GM12878 (cell line): ENCODE data around the gene SEC16B. TPM values are rescaled to one million over a fixed set of nuclear protein-coding genes. Genes with fewer than 3 reads are reported as not detected.
"Not testable (repeated sequence)": the region's sequence is repeated elsewhere in the genome, so short reads cannot be mapped to it uniquely, and the experiment has no call there.

Experiments
- ATAC-seq: fragments of 200-7000 bp; cut with Tn5 transposase; 3 replicates; pipeline ENCODE4 v1.9.1; 2020; ENCODE audit warnings: mild to moderate bottlenecking, moderate library complexity
- BruUV-seq: library from RNA; stranded (reverse); fragments of 400-500 nt; replicated peaks from 2 replicates; lab custom pipeline; 2021; lab: Mats Ljungman, UMichigan
- CTCF ChIA-PET: fragments of 300-600 bp; sonication (Branson Sonifier 250); formaldehyde crosslinking; extraction: SDS; loops from one replicate; lab custom pipeline; 2021; ENCODE audit warnings: inconsistent platforms; lab: Yijun Ruan, JAX
- POLR2A ChIA-PET: fragments of 350-600 bp; formaldehyde crosslinking; extraction: SDS; loops from one replicate; lab custom pipeline; 2021; ENCODE audit warnings: inconsistent platforms; lab: Charles Lee
- RAD21 ChIA-PET: fragments of 300-600 bp; sonication (Branson Sonifier 250); formaldehyde crosslinking; loops from one replicate; lab custom pipeline; 2023; ENCODE audit warnings: antibody characterized with exemption; ENCODE audit not compliant: unreplicated experiment; lab: Charles Lee
- SMC1A ChIA-PET: fragments of 300-600 bp; sonication (Branson Sonifier 250); formaldehyde crosslinking; loops from one replicate; lab custom pipeline; 2023; ENCODE audit not compliant: unreplicated experiment, uncharacterized antibody; lab: Charles Lee
- DNase-seq: peaks from one replicate; pipeline ENCODE4 v3.0.0-alpha.2; 2011; ENCODE audit warnings: low read depth, low spot score
- FAIRE-seq: peaks from 3 replicates; lab custom pipeline; 2011; peaks lifted over from hg19 to GRCh38; lab: Jason Lieb, UNC
- H2AFZ ChIP-seq: 2 replicates; pipeline ENCODE4 v1.6.0; 2011; ENCODE audit warnings: low read depth, low read length, control low read depth; ENCODE audit not compliant: control insufficient read depth
- H3K27ac ChIP-seq: 2 replicates; pipeline ENCODE4 v1.5.1; 2011; ENCODE audit warnings: control low read depth; ENCODE audit not compliant: control insufficient read depth, insufficient read depth
- H3K27me3 ChIP-seq, 2 experiments: replicated peaks in 1 of 2; 2 replicates each; pipeline versions ENCODE4 v1.6.0 to v1.6.1; 2011; ENCODE audit warnings: low read length in 1 of 2; ENCODE audit not compliant: control insufficient read depth in 2 of 2, insufficient read depth in 2 of 2
- H3K36me3 ChIP-seq, 2 experiments: 2 replicates each; pipeline ENCODE4 v1.5.1; 2011; ENCODE audit warnings: low read length in 1 of 2; ENCODE audit not compliant: control insufficient read depth in 2 of 2, insufficient read depth in 2 of 2
- H3K4me1 ChIP-seq: 2 replicates; pipeline ENCODE4 v1.6.1; 2011; ENCODE audit warnings: mild to moderate bottlenecking, low read length, moderate library complexity, mixed read lengths; ENCODE audit not compliant: control insufficient read depth, insufficient read depth
- H3K4me2 ChIP-seq: 2 replicates; pipeline ENCODE4 v1.6.0; 2011; ENCODE audit warnings: control low read depth; ENCODE audit not compliant: control insufficient read depth, insufficient read depth
- H3K4me3 ChIP-seq: fragments of 200-600 bp; sonication (generic); 2 replicates; pipeline ENCODE4 v1.5.1; 2016
- H3K79me2 ChIP-seq: 2 replicates; pipeline ENCODE4 v1.6.0; 2011; ENCODE audit warnings: low read length; ENCODE audit not compliant: control insufficient read depth, insufficient read depth
- H3K9ac ChIP-seq: 2 replicates; pipeline ENCODE4 v1.8.0; 2011; ENCODE audit warnings: low read length, control low read depth, mixed read lengths; ENCODE audit not compliant: control insufficient read depth, insufficient read depth
- H3K9me3 ChIP-seq: replicated peaks from 3 replicates; pipeline ENCODE4 v1.5.1; 2011; ENCODE audit warnings: mild to moderate bottlenecking, low read length; ENCODE audit not compliant: control insufficient read depth, insufficient read depth
- H4K20me1 ChIP-seq: 2 replicates; pipeline ENCODE4 v1.6.0; 2011; ENCODE audit not compliant: control insufficient read depth, insufficient read depth
- FOXM1 ChIP-seq: IDR thresholded peaks from 2 replicates; pipeline ENCODE4 v1.6.1; 2012; ENCODE audit warnings: low read depth, mild to moderate bottlenecking, inconsistent platforms, low read length, moderate library complexity
- MLLT1 ChIP-seq: fragments of 450-650 bp; IDR thresholded peaks from 2 replicates; pipeline ENCODE4 v1.6.1; 2016; ENCODE audit warnings: mild to moderate bottlenecking
- MXI1 ChIP-seq: fragments of 150-350 bp; IDR thresholded peaks from 2 replicates; pipeline ENCODE4 v1.6.1; 2011; ENCODE audit warnings: low read depth, mild to moderate bottlenecking, inconsistent platforms, low read length, improper control_type of control experiment
- NFYB ChIP-seq: IDR thresholded peaks from 2 replicates; pipeline ENCODE4 v1.6.1; 2011; ENCODE audit warnings: low read depth, mild to moderate bottlenecking, low read length, improper control_type of control experiment, moderate library complexity; ENCODE audit not compliant: insufficient read depth
- PKNOX1 ChIP-seq: fragments of 450-650 bp; IDR thresholded peaks from 2 replicates; pipeline ENCODE4 v1.6.1; 2016; ENCODE audit warnings: mild to moderate bottlenecking
- RFX5 ChIP-seq: IDR thresholded peaks from 2 replicates; pipeline ENCODE4 v1.6.1; 2011; ENCODE audit warnings: low read depth, low read length, improper control_type of control experiment
- SIN3A ChIP-seq: IDR thresholded peaks from 2 replicates; pipeline ENCODE4 v1.6.1; 2012; ENCODE audit warnings: low read depth, low read length, improper control_type of control experiment
- TBL1XR1 ChIP-seq: IDR thresholded peaks from 2 replicates; pipeline ENCODE4 v1.6.1; 2012; ENCODE audit warnings: low read depth, low read length, improper control_type of control experiment
- WGBS: methylation state at CpG from one replicate; pipeline ENCODE4 v1.1.6; 2016; ENCODE audit warnings: low lambda C conversion rate; ENCODE audit not compliant: insufficient replicate concordance, insufficient coverage; ENCODE audit errors: missing lambda C conversion rate; 5-methylcytosine and 5-hydroxymethylcytosine counted together
- in situ Hi-C: fragments of 300-500 bp; cut with MboI; formaldehyde crosslinking; loops from 9 replicates; pipeline ENCODE4 v1.14.3; 2018; ENCODE audit warnings: mixed read lengths
- intact Hi-C: fragments of 100-400 bp; cut with micrococcal nuclease; formaldehyde crosslinking; loops from one replicate; pipeline ENCODE4 v1.14.2; 2022; ENCODE audit not compliant: unreplicated experiment
- polyA plus RNA-seq, 11 experiments: library from polyadenylated mRNA; depleted of rRNA in 4 of 11; unstranded in 6 of 11; stranded (reverse) in 5 of 11; fragments of >200 nt; fragmentation: Nextera tagmentation in 4 of 11; fragmentation: Illumina TruSeq in 1 of 11; extraction: Ambion mirVana in 4 of 11; extraction: Trizol in 1 of 11; gene quantifications; 1 replicate in 1 of 11; 2 replicates in 10 of 11; pipeline versions ENCODE4 v1.2.1 to v1.2.3, GENCODE V29; 2011 to 2016; ENCODE audit warnings: inconsistent platforms in 2 of 11, missing spikeins in 2 of 11, low read depth in 1 of 11
- total RNA-seq, 4 experiments: library from RNA; depleted of rRNA in 3 of 4; stranded (reverse); fragments of >200 nt in 3 of 4; fragmentation: Illumina TruSeq in 1 of 4; extraction: Trizol in 1 of 4; gene quantifications; 2 replicates each; pipeline versions ENCODE4 v1.2.1 to v1.2.3, GENCODE V29; 2013 to 2021

The SEC16B gene
- total and polyA plus RNA-seq, 10 of the 15 experiments (the other 5 are each of a cell fraction or from before 2014, with no cell fraction given), result 0.10 to 0.94 (median 0.17) TPM; not detected in 2

- Histone ChIP-seq H3K79me2 (no peaks in the 10 kb centered on the region), H2AFZ (no peak overlapping the region), H3K4me3 (no peak overlapping the region), H3K4me1 (no peaks in the 10 kb centered on the region), H3K9ac (no peak overlapping the region), H3K27ac (no peak overlapping the region), H3K4me2 (no peak overlapping the region), H3K9me3 (no peaks in the 10 kb centered on the region), H4K20me1 (no peaks in the 10 kb centered on the region), H3K36me3 (no peaks in the 10 kb centered on the region), H3K27me3 (0 out of 4 replicates have a peak, but pooled peaks cover 0 to 1% of the 10 kb centered on the region in 2 experiments)
- intact Hi-C loops (no loop called here), in situ Hi-C loops (no loop called here)
- SMC1A ChIA-PET, result interaction anchor here (1.5 to 2.0 kb wide), 2 partner anchors 18 to 47 kb away, joined by 3 to 6 read pairs; no protein-coding TSS in a partner anchor
- RAD21 ChIA-PET, result no interaction called here
- ATAC-seq, result no peak
- POLR2A ChIA-PET, result no interaction called here
- CTCF ChIA-PET, result interaction anchor here (0.6 kb wide), 1 partner anchor 1409 kb away, joined by 4 read pairs; no protein-coding TSS in a partner anchor
- no TSS peak for BruUV-seq
- 44% methylated on average over 5 of the region's 5 CpGs for WGBS
- no peak for DNase-seq
- no peak for FAIRE-seq
- no peak for TF ChIP-seq SIN3A
- no peak for TF ChIP-seq RFX5
- no peak for TF ChIP-seq MLLT1
- no peak for TF ChIP-seq TBL1XR1
- TF ChIP-seq MXI1, result no peak
- TF ChIP-seq FOXM1, result no peak
- TF ChIP-seq PKNOX1, result no peak
- TF ChIP-seq NFYB, result no peak
These were observed 25.5 kb upstream of the SEC16B start for GRCh38 chr1:177995369-177995768.

- ChIA-PET SMC1A (interaction anchor here (1.1 to 1.7 kb wide), 2 partner anchors 12 to 46 kb away, joined by 3 to 4 read pairs; no protein-coding TSS in a partner anchor), CTCF (interaction anchor here (1.2 kb wide), 1 partner anchor 9 kb away, joined by 3 read pairs; no protein-coding TSS in a partner anchor)
- H3K9me3 ChIP-seq, FAIRE-seq, H4K20me1 ChIP-seq, H3K36me3 ChIP-seq, ATAC-seq, H3K4me3 ChIP-seq, intact Hi-C loops, H2AFZ ChIP-seq, H3K27me3 ChIP-seq, BruUV-seq, H3K4me1 ChIP-seq, POLR2A ChIA-PET, H3K9ac ChIP-seq, RAD21 ChIA-PET, H3K79me2 ChIP-seq, DNase-seq, in situ Hi-C loops, H3K4me2 ChIP-seq, H3K27ac ChIP-seq: not testable (repeated sequence)
- WGBS, result 22% methylated on average over 5 of the region's 5 CpGs
These were observed 16.4 kb upstream of the SEC16B start for GRCh38 chr1:177986281-177986680.
